ENCODE data around the gene HOXC5. TPM values are rescaled to one million over a fixed set of nuclear protein-coding genes. Genes with fewer than 3 reads are reported as not detected.

Gene HOXC5
- total RNA-seq, 1 experiment from 2014 or later = 0.61 TPM

GRCh38 chr12:54038284-54038870 is 5.5 kb downstream of the HOXC5 start:
- no peak overlapping the region for H3K4me2 ChIP-seq
- no peaks in the 10 kb centered on the region for H3K9me3 ChIP-seq (ENCODE audit: insufficient read depth, low read depth)
- H3K27ac ChIP-seq = no peak overlapping the region
- no peak overlapping the region for H3K4me3 ChIP-seq
- no peaks in the 10 kb centered on the region for H3K9me2 ChIP-seq (ENCODE audit: insufficient read depth)
- H3K4me1 ChIP-seq (replicated peaks; ENCODE audit: insufficient read depth) = no peaks in the 10 kb centered on the region
- ChIA-PET POLR2A (ENCODE audit: unreplicated experiment) (interaction anchor here (0.5 kb wide), 1 partner anchor 15 kb away, joined by 6 read pairs; the partner anchor contains the start of gene HOXC4), CTCF (interaction anchor here (0.6 kb wide), 1 partner anchor 38 kb away, joined by 3 read pairs; the partner anchor contains the start of gene HOXC9)
- H2AFZ ChIP-seq = no peak overlapping the region
- no peak for DNase-seq
- H3K27me3 ChIP-seq (ENCODE audit: insufficient read depth, low read depth) = peaks cover 25% of the 10 kb centered on the region
- no peaks in the 10 kb centered on the region for H3K79me2 ChIP-seq (ENCODE audit: low read depth)
- BruUV-seq (replicated peaks) = no TSS peak
- TF ChIP-seq CTCF (conservative IDR thresholded peaks at IDR 0.05) (no peak), EZH2 (IDR thresholded peaks at IDR 0.05; ENCODE audit: low read depth) (no peak)
- H3F3A ChIP-seq (ENCODE audit: insufficient read depth, low read depth) = no peaks in the 10 kb centered on the region
- intact Hi-C loops (cut with micrococcal nuclease; ENCODE audit: unreplicated experiment) = no loop called here
- H4K20me1 ChIP-seq (ENCODE audit: insufficient read depth) = no peaks in the 10 kb centered on the region
- H3K36me3 ChIP-seq (ENCODE audit: low read depth) = no peaks in the 10 kb centered on the region

- peak in 1 of 2 experiments; percentile 36 for DNase-seq
- no peak overlapping the region for H2AFZ ChIP-seq
- TF ChIP-seq CTCF (conservative IDR thresholded peaks at IDR 0.05) = no peak
- no peak for TF ChIP-seq EZH2 (IDR thresholded peaks at IDR 0.05; ENCODE audit: low read depth)
- H3K27me3 ChIP-seq (ENCODE audit: insufficient read depth, low read depth) = peaks cover 30% of the 10 kb centered on the region
- POLR2A ChIA-PET (ENCODE audit: unreplicated experiment) = interaction anchor here (0.5 kb wide), 1 partner anchor 15 kb away, joined by 6 read pairs; the partner anchor contains the start of gene HOXC4
- no peaks in the 10 kb centered on the region for H3K36me3 ChIP-seq (ENCODE audit: low read depth)
- H3F3A ChIP-seq (ENCODE audit: insufficient read depth, low read depth) = no peaks in the 10 kb centered on the region
- H3K27ac ChIP-seq = no peak overlapping the region
- H4K20me1 ChIP-seq (ENCODE audit: insufficient read depth) = no peaks in the 10 kb centered on the region
- no peak overlapping the region for H3K4me2 ChIP-seq
- H3K9me3 ChIP-seq (ENCODE audit: insufficient read depth, low read depth) = no peaks in the 10 kb centered on the region
- CTCF ChIA-PET = interaction anchor here (0.6 kb wide), 1 partner anchor 39 kb away, joined by 3 read pairs; the partner anchor contains the start of gene HOXC9
- H3K4me1 ChIP-seq (replicated peaks; ENCODE audit: insufficient read depth) = no peaks in the 10 kb centered on the region
- no TSS peak for BruUV-seq (replicated peaks)
- no peaks in the 10 kb centered on the region for H3K9me2 ChIP-seq (ENCODE audit: insufficient read depth)
- no peak overlapping the region for H3K4me3 ChIP-seq
- H3K79me2 ChIP-seq (ENCODE audit: low read depth) = no peaks in the 10 kb centered on the region
- intact Hi-C loops (cut with micrococcal nuclease; ENCODE audit: unreplicated experiment) = no loop called here
Measured at GRCh38 chr12:54038871-54039414, 6.1 kb downstream of the HOXC5 start.

GRCh38 chr12:54039417-54040147 is 6.7 kb downstream of the HOXC5 start:
- H3K9me3 ChIP-seq (ENCODE audit: insufficient read depth, low read depth) = no peaks in the 10 kb centered on the region
- H3K4me1 ChIP-seq (replicated peaks; ENCODE audit: insufficient read depth) = no peaks in the 10 kb centered on the region
- H3K36me3 ChIP-seq (ENCODE audit: low read depth) = no peaks in the 10 kb centered on the region
- no peaks in the 10 kb centered on the region for H3F3A ChIP-seq (ENCODE audit: insufficient read depth, low read depth)
- intact Hi-C loops (cut with micrococcal nuclease; ENCODE audit: unreplicated experiment) = no loop called here
- H3K4me2 ChIP-seq = no peak overlapping the region
- H3K27ac ChIP-seq = no peak overlapping the region
- no peak overlapping the region for H2AFZ ChIP-seq
- H3K4me3 ChIP-seq = no peak overlapping the region
- no TSS peak for BruUV-seq (replicated peaks)
- H3K27me3 ChIP-seq (ENCODE audit: insufficient read depth, low read depth) = peaks cover 30% of the 10 kb centered on the region
- no peak for TF ChIP-seq EZH2 (IDR thresholded peaks at IDR 0.05; ENCODE audit: low read depth)
- no peak for TF ChIP-seq CTCF (conservative IDR thresholded peaks at IDR 0.05)
- H3K9me2 ChIP-seq (ENCODE audit: insufficient read depth) = no peaks in the 10 kb centered on the region
- no peak for DNase-seq
- POLR2A ChIA-PET (ENCODE audit: unreplicated experiment) = no interaction called here
- no peaks in the 10 kb centered on the region for H3K79me2 ChIP-seq (ENCODE audit: low read depth)
- CTCF ChIA-PET = interaction anchor here (0.6 kb wide), 1 partner anchor 285 kb away, joined by 8 read pairs; the partner anchor contains the start of gene COPZ1
- H4K20me1 ChIP-seq (ENCODE audit: insufficient read depth) = no peaks in the 10 kb centered on the region
